VCaP (cell line): ENCODE data around the gene HOXA11.

ENCODE experiments used
- H3K27ac ChIP-seq: fragments of 450-650 bp; 2 replicates; pipeline ENCODE4 v1.5.1; 2017
- TF ChIP-seq, protein P1 (sequence below): fragments of 450-650 bp; conservative IDR thresholded peaks from 2 replicates; pipeline ENCODE4 v1.5.1; 2017; ENCODE audit warnings: mild to moderate bottlenecking, moderate library complexity

Gene HOXA11

DNA sequence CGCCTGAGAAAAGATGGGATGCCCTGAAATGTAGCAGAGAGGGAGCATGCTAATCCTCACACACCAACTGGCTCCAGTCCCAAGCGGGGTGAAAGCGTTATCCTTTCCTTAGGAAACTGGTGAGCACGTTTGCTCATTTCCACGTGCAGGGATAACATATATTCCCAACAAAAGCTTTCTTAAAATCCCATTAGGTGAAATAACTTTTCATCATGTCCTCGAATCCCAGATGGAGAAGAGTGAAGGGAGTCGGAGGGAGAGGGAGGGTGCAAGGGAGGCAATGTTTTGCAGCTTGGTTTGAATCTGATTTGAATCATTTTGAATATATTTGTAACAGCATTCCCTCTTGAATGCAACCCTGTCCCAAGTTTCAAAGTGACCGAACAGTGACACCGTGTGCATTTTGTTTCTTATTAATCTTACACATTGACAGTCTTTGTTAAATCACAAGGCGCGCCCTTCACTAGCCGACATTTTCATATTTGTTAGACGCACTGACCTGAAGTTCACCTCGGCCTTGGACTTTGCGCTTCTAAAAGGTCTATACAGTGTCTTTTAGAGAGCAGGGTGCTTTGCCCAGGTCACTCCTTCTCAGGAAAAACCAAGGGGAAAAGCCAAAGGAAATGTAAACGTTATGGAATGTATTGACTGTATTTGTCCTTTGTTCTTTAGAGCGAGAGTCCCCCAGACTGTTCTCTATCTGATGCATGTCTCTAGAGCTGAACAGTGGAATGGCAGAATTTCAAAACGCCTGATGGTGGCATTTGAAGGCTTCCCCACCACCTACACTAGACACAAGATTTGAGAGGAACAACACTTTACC is 51.4 kb downstream of the HOXA11 start:
- no peak overlapping the region for H3K27ac ChIP-seq
- TF ChIP-seq, protein P1, sequence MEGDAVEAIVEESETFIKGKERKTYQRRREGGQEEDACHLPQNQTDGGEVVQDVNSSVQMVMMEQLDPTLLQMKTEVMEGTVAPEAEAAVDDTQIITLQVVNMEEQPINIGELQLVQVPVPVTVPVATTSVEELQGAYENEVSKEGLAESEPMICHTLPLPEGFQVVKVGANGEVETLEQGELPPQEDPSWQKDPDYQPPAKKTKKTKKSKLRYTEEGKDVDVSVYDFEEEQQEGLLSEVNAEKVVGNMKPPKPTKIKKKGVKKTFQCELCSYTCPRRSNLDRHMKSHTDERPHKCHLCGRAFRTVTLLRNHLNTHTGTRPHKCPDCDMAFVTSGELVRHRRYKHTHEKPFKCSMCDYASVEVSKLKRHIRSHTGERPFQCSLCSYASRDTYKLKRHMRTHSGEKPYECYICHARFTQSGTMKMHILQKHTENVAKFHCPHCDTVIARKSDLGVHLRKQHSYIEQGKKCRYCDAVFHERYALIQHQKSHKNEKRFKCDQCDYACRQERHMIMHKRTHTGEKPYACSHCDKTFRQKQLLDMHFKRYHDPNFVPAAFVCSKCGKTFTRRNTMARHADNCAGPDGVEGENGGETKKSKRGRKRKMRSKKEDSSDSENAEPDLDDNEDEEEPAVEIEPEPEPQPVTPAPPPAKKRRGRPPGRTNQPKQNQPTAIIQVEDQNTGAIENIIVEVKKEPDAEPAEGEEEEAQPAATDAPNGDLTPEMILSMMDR, result no peak

DNA sequence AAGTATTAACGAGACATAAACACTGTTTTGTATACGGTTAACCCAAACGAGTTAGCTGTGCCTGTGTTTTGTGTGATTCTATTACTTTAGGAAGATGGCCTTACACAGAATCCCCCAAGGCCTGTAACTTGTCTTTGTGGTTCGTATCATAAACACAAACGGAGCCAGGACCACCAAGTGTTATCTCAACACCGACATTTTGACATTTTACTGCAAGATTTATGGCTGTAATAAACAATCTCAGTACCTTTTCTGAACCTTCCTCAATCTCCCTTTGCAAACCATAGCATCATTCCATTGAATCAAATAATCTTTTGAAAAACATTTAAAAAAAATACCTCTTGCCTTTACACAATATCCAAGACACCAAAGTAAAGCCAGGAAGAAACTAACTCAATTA is 52.1 kb downstream of the HOXA11 start:
- TF ChIP-seq, protein P1, result no peak
- H3K27ac ChIP-seq, result no peak overlapping the region

DNA sequence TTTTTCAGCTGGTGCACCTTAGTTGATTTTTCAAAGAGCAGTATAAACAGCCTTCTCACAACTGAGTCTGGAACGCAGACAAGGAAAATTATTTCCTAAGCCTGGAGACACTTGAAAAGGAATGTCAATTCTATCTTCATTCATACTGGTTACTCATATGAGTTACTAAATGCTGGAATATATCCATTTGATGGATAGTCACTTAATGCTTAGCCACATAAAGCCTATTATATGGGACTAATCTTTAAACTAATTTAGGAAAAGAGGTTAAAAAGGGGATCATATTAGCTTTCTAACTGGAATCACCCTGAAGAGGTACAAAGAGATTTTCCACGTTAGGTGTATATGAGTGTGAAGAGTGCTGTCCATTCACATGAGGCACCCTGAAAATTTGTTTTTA is 52.8 kb downstream of the HOXA11 start:
- TF ChIP-seq, protein P1, result no peak
- no peak overlapping the region for H3K27ac ChIP-seq

DNA sequence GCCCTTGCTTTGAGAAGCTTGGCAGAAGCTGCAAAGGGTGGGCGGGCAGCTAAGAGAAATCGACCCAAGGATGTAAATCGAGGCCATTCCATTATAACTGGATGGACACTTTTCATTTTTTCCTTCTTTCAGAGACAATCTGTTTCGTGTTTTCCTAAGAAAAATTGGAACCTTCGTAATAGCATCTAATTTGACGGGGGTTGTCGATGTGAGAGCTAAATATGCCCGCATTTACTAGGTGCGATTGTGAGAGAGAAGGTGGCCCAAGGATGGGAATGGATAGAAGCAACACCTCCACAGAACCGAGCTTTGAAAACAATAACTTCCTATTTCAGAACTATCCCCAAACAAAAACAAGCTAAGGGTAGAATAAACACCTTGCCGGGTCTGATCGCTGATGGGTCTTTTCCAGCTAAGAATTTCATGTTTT is 53.6 kb downstream of the HOXA11 start:
- TF ChIP-seq, protein P1, result no peak
- H3K27ac ChIP-seq, result peak overlapping the region; percentile 71; the same call in 1 of the 2 replicates
